Left kidney (tissue), 2 donors: Measurements from ENCODE around the gene SELENBP1. TPM values are rescaled to one million over a fixed set of nuclear protein-coding genes. Genes with fewer than 3 reads are reported as not detected.
"Not testable (repeated sequence)": the region's sequence is repeated elsewhere in the genome, so short reads cannot be mapped to it uniquely, and the experiment has no call there.

Experiments
- DNase-seq: peaks from one replicate; pipeline ENCODE4 v3.0.0-alpha.2; 2013
- polyA plus RNA-seq: library from polyadenylated mRNA; unstranded; fragments of 120-200 nt; gene quantifications from one replicate; pipeline ENCODE4 v1.2.1, GENCODE V29; 2013; ENCODE audit not compliant: insufficient read length

SELENBP1 gene
- polyA plus RNA-seq, 1 donor = 50.4 TPM

GRCh38 chr1:151386002-151386401 lies 13.5 kb upstream of the SELENBP1 start:
- DNase-seq = no peak

- no peak for DNase-seq
These were observed 12.1 kb upstream of the SELENBP1 start for GRCh38 chr1:151384584-151384983.

- no peak for DNase-seq
These were observed 4.8 kb upstream of the SELENBP1 start for GRCh38 chr1:151377150-151377884.

- DNase-seq = no peak
These were observed 691 bp upstream of the SELENBP1 start for GRCh38 chr1:151373196-151373595.

GRCh38 chr1:151371370-151372057 lies 991 bp downstream of the SELENBP1 start:
- DNase-seq = peak; percentile 41

- no peak for DNase-seq
These were observed 2.1 kb downstream of the SELENBP1 start for GRCh38 chr1:151370211-151370911.

GRCh38 chr1:151369621-151370048 lies 2.9 kb downstream of the SELENBP1 start:
- DNase-seq = no peak

- no peak for DNase-seq
These were observed 3.2 kb downstream of the SELENBP1 start for GRCh38 chr1:151369302-151369610.

GRCh38 chr1:151368393-151369301 lies 3.9 kb downstream of the SELENBP1 start:
- DNase-seq = no peak

GRCh38 chr1:151367658-151368392 lies 4.7 kb downstream of the SELENBP1 start:
- DNase-seq = no peak

GRCh38 chr1:151364996-151365395 lies 7.5 kb downstream of the SELENBP1 start:
- no peak for DNase-seq

GRCh38 chr1:151362308-151363155 lies 10.0 kb downstream of the SELENBP1 start:
- no peak for DNase-seq

GRCh38 chr1:151361883-151362282 lies 10.6 kb downstream of the SELENBP1 start:
- DNase-seq = no peak

GRCh38 chr1:151356696-151357095 lies 15.8 kb downstream of the SELENBP1 start:
- DNase-seq = no peak

- DNase-seq = no peak
These were observed 20.3 kb downstream of the SELENBP1 start for GRCh38 chr1:151352021-151352718.

GRCh38 chr1:151350323-151350722 lies 22.2 kb downstream of the SELENBP1 start:
- DNase-seq = not testable (repeated sequence)

GRCh38 chr1:151347523-151348246 lies 24.8 kb downstream of the SELENBP1 start:
- no peak for DNase-seq

GRCh38 chr1:151346769-151347522 lies 25.6 kb downstream of the SELENBP1 start, which contains the start of gene RFX5:
RFX5 (minus strand) TSS chr1:151347252; CDS start chr1:151346320, 932 bp downstream.
- DNase-seq = peak; percentile 97
